GM18520 (cell line): ENCODE results near the gene TSPAN5.
"Not testable (repeated sequence)": the region's sequence is repeated elsewhere in the genome, so short reads cannot be mapped to it uniquely, and the experiment has no call there.

Source experiments
- ATAC-seq: cut with Tn5 transposase; IDR thresholded peaks from one replicate; pipeline ENCODE4 v1.9.1; 2021; ENCODE audit not compliant: unreplicated experiment

Gene TSPAN5

GRCh38 chr4:98558471-98559169, 99.8 kb downstream of the TSPAN5 start:
- ATAC-seq, result no peak

GRCh38 chr4:98557194-98557892, 101.1 kb downstream of the TSPAN5 start:
- ATAC-seq, result no peak

- ATAC-seq, result no peak
Measured at GRCh38 chr4:98556451-98556850, 102.0 kb downstream of the TSPAN5 start.

- ATAC-seq, result no peak
Measured at GRCh38 chr4:98555798-98556445, 102.5 kb downstream of the TSPAN5 start.

GRCh38 chr4:98546910-98547594, 111.4 kb downstream of the TSPAN5 start:
- no peak for ATAC-seq

- no peak for ATAC-seq
Measured at GRCh38 chr4:98544818-98545414, 113.5 kb downstream of the TSPAN5 start.

DNA sequence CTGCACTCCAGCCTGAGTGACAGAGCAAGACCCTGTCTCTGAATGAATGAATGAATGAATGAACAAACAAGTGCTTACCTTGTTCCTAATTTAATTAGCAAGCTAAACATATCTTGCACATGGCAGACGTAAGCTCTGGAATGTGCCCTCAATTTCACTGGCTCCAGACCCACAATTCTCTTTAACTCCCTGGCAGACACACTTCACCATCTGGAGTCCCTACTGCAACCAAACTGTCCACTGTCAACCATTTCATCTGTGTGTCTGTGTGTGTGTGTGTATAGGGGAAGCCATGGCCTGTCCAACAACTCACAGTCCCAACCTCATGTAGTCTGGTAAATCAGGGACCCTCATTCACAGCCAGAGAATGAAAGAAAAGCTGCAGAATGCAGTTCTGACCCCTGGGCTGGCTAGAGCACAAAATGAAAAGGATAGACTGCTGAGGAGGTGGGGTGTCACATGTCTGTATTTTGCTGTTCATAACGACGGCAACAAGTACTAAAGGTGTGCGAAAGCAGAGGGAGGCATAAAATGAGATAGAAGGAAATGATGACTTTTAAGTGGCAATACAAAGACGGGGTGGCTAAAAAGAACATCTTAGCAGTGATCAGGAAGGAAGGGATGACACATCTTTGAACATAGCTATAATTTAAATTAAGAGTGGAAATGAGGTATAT, 114.1 kb downstream of the TSPAN5 start:
- ATAC-seq, result no peak

GRCh38 chr4:98542011-98542410, 116.4 kb downstream of the TSPAN5 start:
- no peak for ATAC-seq

DNA sequence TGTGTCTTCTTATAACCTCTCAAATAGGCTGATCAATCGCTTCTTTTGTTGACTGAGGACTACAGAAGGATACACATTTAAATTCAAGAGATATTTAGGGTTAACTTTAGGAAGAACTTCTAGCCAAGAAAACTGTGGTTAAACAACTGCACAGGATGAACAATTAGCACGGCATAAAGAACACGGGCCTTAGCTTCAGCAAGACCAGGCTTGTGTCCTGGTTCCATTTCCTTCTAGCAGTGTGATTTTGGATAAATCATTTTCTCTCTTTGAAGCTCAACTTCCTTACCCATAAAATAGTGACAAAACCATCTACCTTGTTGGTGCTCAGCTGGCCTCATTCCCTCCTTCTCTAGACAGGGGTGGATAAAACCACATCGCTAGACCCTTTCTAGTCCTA, 117.6 kb downstream of the TSPAN5 start:
- ATAC-seq, result no peak

DNA sequence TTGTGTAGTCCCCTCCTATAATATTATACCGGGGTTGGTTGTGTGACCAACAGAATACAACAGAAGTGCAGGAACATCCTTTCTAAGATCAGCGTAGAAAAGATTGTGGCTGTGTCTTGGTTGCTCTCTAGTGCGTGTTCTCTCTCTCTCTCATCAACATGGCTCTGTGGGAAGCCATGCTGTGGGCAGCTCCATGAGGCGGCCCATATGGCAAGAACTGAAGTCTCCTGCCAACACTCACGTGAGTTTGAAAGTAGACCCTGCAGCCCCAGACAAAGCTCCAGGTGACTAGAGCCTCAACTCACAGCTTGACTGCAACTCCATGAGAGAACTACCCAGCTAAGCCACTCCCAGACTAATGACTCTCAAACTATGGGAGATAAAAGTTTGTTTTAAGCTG, 118.7 kb downstream of the TSPAN5 start:
- ATAC-seq, result no peak

DNA sequence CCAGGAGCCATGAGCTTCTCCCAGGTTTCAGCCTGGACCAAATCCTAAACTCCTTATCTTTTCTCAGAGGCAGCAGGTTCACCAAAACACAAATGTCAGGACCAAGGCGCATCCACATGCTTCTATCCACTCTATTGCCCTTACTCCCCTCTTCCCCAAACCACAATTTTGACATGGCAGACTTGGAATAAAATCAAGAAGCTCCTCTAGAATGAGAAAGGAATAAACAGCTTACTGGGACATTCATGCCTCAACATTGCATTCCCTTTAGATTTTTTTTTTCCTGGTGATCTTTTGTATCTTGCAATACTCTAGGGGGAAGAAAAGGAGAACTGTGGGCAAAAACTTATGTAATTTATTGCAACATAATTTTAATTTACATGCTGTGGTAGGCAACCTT, 119.1 kb downstream of the TSPAN5 start:
- no peak for ATAC-seq

DNA sequence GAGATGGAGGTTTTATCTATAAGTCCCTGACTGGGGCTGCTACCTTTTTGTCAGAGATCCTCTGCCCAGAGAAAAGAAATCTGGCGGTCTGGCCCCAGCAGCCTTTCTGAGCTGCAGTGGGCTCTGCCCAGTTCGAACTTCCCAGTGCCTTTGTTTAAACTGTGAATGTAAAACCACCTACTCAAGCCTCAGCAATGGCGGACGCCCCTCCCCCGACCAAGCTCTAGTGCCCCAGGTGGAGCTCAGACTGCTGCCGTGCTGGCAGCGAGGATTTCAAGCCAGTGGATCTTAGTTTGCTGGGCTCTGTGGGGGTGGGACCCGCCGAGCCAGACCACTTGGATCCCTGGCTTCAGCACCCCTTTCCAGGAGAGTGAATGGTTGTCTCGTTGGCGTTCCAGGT, 121.8 kb downstream of the TSPAN5 start:
- ATAC-seq, result no peak

DNA sequence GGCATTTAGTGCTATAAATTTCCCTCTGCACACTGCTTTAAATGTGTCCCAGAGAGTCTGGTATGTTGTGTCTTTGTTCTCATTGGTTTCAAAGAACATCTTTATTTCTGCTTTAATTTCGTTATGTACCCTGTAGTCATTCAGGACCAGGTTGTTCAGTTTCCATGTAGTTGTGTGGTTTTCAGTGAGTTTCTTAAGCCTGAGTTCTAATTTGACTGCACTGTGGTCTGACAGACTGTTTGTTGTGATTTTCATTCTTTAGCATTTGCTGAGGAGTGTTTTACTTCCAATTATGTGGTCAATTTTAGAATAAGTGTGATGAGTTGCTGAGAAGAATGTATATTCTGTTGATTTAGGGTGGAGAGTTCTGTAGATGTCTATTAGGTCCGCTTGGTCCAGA, 124.3 kb downstream of the TSPAN5 start:
- not testable (repeated sequence) for ATAC-seq

GRCh38 chr4:98530572-98530971, 127.8 kb downstream of the TSPAN5 start:
- no peak for ATAC-seq

DNA sequence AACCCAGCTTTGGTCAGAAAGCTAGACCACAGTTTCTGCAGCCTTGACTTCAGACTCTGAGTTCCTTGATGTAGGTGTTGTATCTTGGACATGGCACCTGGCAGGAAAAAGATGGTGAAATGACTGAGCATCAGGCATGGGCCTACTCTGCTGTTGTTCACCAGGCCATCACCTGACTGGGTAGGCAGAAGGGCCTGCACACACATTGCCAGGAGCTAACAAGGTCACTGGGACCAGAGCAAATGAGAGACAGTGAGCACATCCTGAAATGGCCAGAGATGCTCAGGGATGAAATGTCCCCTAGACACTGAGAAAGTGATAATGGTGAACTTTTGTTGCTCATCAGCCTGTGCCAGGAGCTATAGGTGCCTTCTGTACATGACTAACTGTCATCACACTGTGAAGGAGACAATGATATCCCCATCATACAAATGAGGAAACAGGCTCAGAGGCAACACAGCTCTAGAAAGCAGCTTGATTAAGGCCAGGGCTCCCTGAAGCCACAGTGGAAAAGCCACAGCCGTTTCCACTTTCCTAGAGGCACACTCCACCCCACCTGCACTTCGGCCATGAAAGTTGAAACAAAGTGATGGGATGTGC, 128.3 kb downstream of the TSPAN5 start:
- ATAC-seq, result no peak

- no peak for ATAC-seq
Measured at GRCh38 chr4:98528882-98529281, 129.5 kb downstream of the TSPAN5 start.

- no peak for ATAC-seq
Measured at GRCh38 chr4:98527534-98528269, 130.7 kb downstream of the TSPAN5 start.

GRCh38 chr4:98524230-98524629, 134.2 kb downstream of the TSPAN5 start:
- no peak for ATAC-seq

DNA sequence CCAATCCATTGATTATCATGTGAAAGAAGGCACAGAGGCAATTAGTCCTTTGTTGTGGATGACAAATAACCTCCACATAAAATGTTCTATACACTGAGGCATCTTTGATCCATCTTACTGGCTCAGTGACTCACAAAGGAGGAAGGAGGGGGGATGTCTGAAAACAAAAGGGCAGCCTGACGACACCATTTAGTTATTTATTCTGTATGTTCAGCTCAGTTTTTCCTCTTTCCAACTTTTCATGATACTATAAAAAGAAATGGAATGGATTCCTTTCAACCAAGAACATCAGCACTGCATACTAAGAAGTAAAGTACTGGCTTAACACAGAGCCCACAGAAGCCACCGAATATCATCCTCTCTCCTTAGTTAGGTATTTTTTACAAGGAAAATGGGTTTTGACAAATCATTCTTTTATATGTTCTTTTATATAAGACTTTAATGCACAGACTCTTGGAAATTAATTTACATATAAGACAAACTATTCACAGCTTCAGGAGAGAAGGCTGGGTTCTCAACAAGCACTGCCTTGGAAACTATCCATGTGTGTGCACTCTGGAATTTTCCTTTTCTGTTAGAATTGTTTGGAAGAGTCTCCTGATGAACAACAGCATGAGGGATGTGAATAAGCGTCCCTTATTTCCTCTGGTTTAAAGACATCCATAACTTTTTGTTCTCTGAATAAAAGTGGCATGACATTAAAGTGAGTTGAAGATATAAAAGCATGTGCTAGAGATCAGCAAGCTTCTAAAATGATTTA, 135.6 kb downstream of the TSPAN5 start:
- ATAC-seq, result no peak
